GM12865 (cell line): Measurements from ENCODE around the gene NDOR1.

Experiments
- DNase-seq: peaks from one replicate; pipeline ENCODE4 v3.0.0; 2010; ENCODE audit warnings: low read depth
- H3K4me3 ChIP-seq: 2 replicates; pipeline ENCODE4 v1.5.1; 2011; ENCODE audit warnings: mild to moderate bottlenecking, low read depth, low read length, control low read depth
- CTCF ChIP-seq: IDR thresholded peaks from 2 replicates; pipeline ENCODE4 v1.5.1; 2011; ENCODE audit warnings: low read length, control low read depth, low read depth, inconsistent platforms; ENCODE audit not compliant: insufficient read depth; ENCODE audit errors: missing control alignments

Gene NDOR1

GRCh38 chr9:137227054-137227852 lies 21.8 kb downstream of the NDOR1 start, which contains the start of gene RNF224:
Gene RNF224, plus strand, starts transcription at chr9:137227502. Its CDS starts 834 bp downstream, at chr9:137228336.
- H3K4me3 ChIP-seq: no peak within 1 kb of the TSS
- DNase-seq: peak; percentile 88
- peak; percentile 94 for TF ChIP-seq CTCF

DNA sequence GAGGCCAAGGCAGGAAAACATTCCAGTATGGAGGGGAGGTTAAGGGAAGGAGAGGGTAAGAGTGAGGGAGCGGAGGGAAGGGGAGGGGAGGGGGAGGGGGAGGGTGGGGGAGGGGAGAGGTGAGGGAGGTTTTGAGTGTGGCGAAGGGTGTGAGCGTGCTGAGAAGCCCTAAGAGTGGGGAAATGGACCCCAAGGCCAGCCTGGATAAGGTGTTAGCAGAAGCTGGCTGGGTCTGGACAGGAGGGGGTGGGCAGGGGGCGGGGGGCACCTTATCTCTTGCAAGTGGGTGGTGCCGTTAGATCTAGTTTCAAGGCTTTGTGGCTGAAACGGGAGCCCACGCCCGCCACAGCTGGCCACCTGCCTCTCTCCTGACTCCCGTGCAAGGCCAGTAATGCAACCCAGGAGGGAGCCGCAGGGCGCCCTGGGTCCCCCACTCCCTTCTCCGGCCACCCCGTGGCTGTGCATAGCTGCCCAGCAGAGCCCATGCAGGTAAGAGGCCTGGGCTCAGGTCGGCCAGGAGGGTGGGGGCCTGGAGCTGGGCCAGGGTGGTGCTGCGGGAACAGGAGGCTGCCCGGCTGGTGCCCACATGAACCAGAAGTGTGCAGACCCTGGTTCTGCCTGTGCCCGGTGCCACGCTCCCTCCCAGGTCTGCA lies 22.5 kb downstream of the NDOR1 start:
- no peak overlapping the region for H3K4me3 ChIP-seq

DNA sequence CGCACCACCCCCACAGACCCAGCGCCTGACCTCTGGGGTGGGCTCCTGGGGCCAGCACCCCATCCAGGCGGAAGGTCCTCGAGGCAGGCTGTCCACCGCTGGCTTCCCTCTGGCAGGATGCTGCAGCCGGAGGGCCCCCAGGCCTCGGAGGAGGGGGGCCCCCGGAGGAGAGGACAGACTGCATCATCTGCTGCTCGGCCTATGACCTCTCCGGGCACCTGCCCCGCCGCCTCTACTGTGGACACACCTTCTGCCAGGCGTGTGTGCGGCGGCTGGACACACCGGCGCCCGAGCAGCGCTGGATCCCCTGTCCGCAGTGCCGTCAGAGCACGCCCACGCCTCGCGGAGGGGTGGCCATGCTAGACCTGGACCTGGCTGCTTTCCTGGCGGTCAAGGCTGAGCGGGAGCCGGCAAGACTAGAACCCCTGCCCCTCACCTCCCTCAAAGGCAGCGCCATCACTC lies 23.0 kb downstream of the NDOR1 start:
- no peak overlapping the region for H3K4me3 ChIP-seq
- no peak for TF ChIP-seq CTCF
- DNase-seq: no peak

More for the DNA sequence above, 22.5 kb downstream of the NDOR1 start:
- no peak for DNase-seq
- no peak for TF ChIP-seq CTCF

DNA sequence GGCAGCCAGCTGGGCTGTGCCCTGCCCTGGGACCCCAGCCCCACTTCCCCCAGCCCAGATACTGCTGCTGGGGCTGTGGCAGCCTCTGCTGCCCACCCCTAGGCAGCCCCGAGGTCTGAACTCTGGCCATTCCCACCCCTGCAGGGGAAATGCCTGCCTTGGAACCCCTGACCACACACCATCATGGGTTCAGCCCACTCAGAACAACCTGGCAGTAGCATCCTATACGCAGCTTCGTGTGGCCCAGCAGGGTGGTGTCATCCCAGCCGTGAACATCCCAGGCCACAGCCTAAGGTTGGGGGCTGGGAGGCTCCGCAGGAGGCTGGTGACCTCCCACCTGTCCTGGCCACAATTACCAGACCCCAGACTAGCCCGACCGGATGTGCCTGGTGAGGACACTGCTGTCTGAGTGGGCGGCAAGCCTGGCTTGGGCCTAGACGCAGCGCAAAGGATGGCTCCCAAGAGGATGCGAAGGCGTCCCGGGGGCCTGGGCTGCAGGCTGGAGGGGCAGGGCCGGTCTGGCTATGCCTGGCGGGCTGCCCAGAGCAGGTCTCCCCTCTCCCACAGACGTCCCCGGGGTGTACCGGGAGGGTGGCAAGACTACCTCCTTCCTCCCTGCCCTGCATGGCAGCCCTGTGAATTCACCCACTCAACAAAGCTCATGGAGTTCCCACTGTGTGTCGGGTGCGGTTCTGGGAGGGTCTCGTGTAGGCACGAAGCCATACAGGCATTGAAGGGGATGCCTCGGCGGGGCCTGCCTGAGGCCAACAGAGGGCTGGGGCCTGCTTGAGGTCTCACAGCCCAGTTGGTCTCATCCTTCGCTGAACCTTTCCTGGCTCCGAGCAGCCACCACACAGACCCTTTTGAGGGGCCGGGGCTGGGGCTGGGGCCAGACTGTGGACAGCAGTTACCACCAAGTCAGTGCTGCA lies 23.7 kb downstream of the NDOR1 start:
- TF ChIP-seq CTCF: no peak
- no peak for DNase-seq
- H3K4me3 ChIP-seq: no peak overlapping the region

DNA sequence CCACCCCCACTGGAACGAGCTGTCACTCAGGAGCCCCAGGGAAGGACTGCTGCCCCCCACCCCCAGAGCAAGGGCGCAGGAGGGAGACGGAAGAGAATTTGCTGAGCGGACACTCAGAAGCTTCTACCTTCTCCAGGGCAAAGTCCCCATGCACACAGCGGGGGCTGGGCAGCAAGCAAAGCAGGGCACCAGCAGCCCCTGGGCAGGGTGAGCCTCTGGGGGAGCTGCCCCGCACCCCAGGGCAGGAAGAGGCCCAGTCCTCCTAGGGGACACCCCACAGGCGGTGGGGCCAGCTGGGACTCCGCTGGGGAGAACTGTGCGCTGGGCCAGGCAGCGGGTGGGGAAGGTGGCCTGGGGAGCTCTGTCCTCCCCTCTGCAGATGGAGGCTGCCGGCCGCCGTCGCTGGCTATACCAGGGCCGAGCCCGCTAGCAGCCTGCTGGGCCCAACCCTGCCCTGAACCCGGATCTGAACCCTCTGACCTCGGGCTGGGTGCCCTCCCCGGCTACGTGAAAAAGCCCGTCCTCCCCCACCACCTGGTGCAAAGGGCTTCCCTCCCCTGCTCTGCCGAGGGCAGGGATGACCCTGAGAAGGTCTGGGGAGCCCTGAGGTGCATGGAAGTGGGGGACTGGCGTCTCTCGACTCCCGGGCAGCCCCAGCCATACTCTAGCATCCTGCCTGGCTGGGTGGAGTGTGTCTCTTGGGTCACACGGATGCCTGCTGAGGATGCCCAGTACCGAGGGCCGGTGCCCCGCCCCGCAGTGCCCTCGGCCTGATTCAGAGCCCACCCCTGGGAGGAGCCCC lies 24.6 kb downstream of the NDOR1 start:
- H3K4me3 ChIP-seq: no peak overlapping the region
- TF ChIP-seq CTCF: no peak
- no peak for DNase-seq
